WTC11 (cell line): Measurements from ENCODE around the gene SPSB3.

ENCODE experiments used
- CTCF ChIP-seq: fragments of 200-600 bp; IDR thresholded peaks from 2 replicates; pipeline ENCODE4 v1.8.0; 2022; ENCODE audit warnings: antibody characterized with exemption
- FOXJ3 ChIP-seq: sonication (generic); formaldehyde crosslinking; IDR thresholded peaks from 2 replicates; pipeline ENCODE4 v1.9.0; 2021; ENCODE audit warnings: missing genetic modification reagents, mild to moderate bottlenecking, borderline replicate concordance
- FOXK1 ChIP-seq: sonication (generic); formaldehyde crosslinking; IDR thresholded peaks from 2 replicates; pipeline ENCODE4 v1.8.0; 2022; ENCODE audit warnings: mild to moderate bottlenecking, moderate library complexity, missing genetic modification reagents
- JUN ChIP-seq: sonication (generic); formaldehyde crosslinking; IDR thresholded peaks from 2 replicates; pipeline ENCODE4 v1.8.0; 2023; ENCODE audit warnings: mild to moderate bottlenecking, missing genetic modification reagents
- NR2C2 ChIP-seq: sonication (generic); formaldehyde crosslinking; IDR thresholded peaks from 2 replicates; pipeline ENCODE4 v1.8.0; 2022; ENCODE audit warnings: mild to moderate bottlenecking, missing genetic modification reagents
- TCF7 ChIP-seq: sonication (generic); formaldehyde crosslinking; IDR thresholded peaks from 2 replicates; pipeline ENCODE4 v1.8.0; 2022; ENCODE audit warnings: mild to moderate bottlenecking, low read depth, missing genetic modification reagents, moderate library complexity
- TP53 ChIP-seq: sonication (generic); formaldehyde crosslinking; IDR thresholded peaks from 2 replicates; pipeline ENCODE4 v1.8.1; 2023; ENCODE audit warnings: mild to moderate bottlenecking, missing genetic modification reagents
- ZNF532 ChIP-seq: fragments of 250-450 bp; sonication (Bioruptor Pico); IDR thresholded peaks from 2 replicates; pipeline ENCODE4 v1.9.0; 2021; ENCODE audit warnings: mild to moderate bottlenecking, borderline replicate concordance
- TF ChIP-seq, protein P1 (sequence below): sonication (generic); formaldehyde crosslinking; IDR thresholded peaks from 2 replicates; pipeline ENCODE4 v1.8.1; 2023; ENCODE audit warnings: mild to moderate bottlenecking, moderate library complexity, missing genetic modification reagents
- TF ChIP-seq, protein P2 (sequence below): fragments of 250-450 bp; sonication (Bioruptor Pico); IDR thresholded peaks from 2 replicates; pipeline ENCODE4 v1.8.0; 2021; ENCODE audit warnings: mild to moderate bottlenecking
- TF ChIP-seq, protein P3 (sequence below): sonication (generic); formaldehyde crosslinking; IDR thresholded peaks from 2 replicates; pipeline ENCODE4 v1.8.0; 2022; ENCODE audit warnings: mild to moderate bottlenecking, missing genetic modification reagents

GRCh38 chr16:1786242-1787055 lies 4.1 kb upstream of the SPSB3 start:
- TF ChIP-seq CTCF (no peak), FOXJ3 (CRISPR knock-in tag) (no peak), ZNF532 (no peak), TP53 (CRISPR knock-in tag) (no peak), NR2C2 (CRISPR knock-in tag) (no peak), TCF7 (no peak), JUN (CRISPR knock-in tag) (no peak), FOXK1 (CRISPR knock-in tag) (no peak)
- TF ChIP-seq, protein P1, sequence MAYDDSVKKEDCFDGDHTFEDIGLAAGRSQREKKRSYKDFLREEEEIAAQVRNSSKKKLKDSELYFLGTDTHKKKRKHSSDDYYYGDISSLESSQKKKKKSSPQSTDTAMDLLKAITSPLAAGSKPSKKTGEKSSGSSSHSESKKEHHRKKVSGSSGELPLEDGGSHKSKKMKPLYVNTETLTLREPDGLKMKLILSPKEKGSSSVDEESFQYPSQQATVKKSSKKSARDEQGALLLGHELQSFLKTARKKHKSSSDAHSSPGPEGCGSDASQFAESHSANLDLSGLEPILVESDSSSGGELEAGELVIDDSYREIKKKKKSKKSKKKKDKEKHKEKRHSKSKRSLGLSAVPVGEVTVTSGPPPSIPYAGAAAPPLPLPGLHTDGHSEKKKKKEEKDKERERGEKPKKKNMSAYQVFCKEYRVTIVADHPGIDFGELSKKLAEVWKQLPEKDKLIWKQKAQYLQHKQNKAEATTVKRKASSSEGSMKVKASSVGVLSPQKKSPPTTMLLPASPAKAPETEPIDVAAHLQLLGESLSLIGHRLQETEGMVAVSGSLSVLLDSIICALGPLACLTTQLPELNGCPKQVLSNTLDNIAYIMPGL (CRISPR knock-in tag) = no peak
- TF ChIP-seq, protein P2, sequence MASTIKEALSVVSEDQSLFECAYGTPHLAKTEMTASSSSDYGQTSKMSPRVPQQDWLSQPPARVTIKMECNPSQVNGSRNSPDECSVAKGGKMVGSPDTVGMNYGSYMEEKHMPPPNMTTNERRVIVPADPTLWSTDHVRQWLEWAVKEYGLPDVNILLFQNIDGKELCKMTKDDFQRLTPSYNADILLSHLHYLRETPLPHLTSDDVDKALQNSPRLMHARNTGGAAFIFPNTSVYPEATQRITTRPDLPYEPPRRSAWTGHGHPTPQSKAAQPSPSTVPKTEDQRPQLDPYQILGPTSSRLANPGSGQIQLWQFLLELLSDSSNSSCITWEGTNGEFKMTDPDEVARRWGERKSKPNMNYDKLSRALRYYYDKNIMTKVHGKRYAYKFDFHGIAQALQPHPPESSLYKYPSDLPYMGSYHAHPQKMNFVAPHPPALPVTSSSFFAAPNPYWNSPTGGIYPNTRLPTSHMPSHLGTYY = no peak
- TF ChIP-seq, protein P3, sequence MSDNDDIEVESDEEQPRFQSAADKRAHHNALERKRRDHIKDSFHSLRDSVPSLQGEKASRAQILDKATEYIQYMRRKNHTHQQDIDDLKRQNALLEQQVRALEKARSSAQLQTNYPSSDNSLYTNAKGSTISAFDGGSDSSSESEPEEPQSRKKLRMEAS = no peak
